HG02840 (cell line): ENCODE results near the gene ARAP1.

Experiments used
- ATAC-seq: cut with Tn5 transposase; IDR thresholded peaks from one replicate; pipeline ENCODE4 v1.9.1; 2021; ENCODE audit warnings: mild to moderate bottlenecking, moderate library complexity, moderate number of reproducible peaks; ENCODE audit not compliant: unreplicated experiment, low FRiP score

Gene ARAP1

DNA sequence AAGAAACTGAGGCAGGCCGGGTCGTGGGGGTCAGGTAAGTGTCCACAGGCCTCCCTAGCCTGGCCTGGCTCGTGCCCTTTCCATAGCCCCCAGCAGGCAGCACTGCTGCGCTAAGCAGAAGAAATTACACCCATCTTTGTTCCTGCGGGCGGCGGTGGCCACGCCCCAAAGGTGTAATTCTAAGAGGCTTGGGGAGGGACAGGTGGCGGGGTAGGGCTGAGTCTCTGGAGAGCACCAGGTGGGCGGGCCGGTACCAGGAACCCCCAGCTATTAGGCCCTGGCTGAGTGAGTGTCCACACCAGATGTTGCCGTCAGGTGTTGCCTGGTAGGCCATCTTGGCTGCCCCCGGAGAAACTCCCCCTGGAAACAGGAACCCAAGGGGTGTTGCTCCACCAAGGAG, 12.3 kb upstream of the ARAP1 start:
- no peak for ATAC-seq

DNA sequence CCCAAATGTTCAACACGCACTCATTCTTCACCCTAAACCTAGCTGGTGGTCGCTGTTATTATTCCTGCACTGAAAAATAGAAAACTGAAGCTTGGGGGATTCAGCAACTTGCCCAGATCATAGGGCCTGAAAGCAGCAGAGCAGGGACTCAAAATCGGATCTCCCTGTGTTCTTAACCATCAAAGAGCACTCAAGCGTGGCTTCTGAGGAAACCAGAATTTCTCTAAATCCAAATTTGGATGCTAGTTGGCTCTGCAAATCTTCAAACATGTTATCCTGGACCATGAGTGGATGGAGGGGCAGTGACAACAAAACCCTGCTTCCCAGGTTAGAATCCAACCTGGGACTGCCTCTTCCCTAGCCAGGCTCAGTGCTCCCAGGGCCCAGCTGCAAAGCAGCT, 11.6 kb upstream of the ARAP1 start:
- no peak for ATAC-seq

DNA sequence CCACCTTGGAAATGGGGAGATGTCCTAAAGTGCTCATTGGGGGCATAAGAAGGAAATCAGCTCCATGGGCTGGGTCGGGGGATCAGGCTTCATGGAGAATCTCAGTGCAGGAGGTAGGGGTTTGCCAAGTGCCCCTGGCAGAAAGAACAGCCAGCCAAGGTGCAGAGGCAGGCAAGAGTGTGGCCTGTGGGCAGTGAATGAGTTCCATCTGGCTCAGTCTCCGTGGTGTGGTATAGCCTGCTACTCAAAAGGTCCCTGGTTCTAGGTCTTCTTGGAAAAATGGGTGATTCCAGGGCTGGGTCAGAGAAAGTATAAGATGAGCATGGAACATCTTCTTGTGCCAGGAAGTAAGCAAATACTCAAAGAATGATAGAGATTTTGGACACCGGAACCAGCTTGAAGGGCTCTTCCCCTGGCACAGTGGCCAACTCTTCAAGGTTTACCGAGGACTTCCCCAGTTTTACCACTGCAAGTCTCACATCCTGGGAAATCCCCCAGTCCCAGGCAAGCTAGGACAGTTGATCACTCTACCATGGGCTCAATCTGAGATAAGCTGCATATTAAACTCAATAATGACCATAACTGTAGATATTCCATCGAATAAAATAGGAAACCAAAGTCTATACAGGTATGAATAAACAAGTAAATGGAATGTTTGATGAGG, 10.6 kb upstream of the ARAP1 start:
- ATAC-seq, result no peak

DNA sequence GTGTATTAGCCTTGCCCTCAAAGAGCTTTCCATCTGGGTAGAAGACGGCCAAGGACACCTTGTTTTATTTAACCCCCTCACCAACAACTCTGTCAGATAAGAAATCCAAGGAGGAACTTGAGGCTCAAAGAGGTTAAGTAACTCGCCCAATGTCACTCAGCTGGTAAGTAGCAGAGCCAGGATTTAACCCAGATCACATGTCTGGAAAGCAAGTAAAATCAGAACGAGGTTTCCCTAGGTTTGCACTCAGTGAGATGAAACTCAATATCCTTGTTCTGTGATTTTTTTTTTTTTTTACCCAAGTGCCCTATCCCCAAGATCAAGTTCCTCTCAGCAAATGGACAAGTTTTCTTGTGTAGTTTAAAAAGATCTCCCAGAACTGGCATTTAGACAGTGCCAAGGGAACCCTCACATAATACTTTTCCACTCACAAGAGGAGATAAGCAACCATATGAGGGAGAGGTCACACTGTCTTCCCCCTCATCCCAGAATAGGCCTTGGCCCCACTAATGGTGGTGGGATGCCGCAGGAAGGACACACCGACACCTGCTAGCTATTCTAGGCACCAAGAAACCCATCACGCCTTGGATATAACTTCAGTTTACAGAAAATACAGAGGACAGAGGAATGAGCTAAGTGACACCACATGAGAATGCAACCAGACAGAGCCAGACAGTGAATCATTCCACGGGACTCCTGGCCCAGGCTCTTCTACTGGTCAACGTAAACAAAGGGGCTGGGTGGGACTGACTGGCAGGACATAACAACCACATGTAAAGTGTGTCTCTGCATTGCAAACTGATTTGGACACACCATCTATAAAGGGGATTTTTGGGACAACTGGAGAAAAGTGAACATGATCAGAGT, 8.6 kb upstream of the ARAP1 start:
- no peak for ATAC-seq

DNA sequence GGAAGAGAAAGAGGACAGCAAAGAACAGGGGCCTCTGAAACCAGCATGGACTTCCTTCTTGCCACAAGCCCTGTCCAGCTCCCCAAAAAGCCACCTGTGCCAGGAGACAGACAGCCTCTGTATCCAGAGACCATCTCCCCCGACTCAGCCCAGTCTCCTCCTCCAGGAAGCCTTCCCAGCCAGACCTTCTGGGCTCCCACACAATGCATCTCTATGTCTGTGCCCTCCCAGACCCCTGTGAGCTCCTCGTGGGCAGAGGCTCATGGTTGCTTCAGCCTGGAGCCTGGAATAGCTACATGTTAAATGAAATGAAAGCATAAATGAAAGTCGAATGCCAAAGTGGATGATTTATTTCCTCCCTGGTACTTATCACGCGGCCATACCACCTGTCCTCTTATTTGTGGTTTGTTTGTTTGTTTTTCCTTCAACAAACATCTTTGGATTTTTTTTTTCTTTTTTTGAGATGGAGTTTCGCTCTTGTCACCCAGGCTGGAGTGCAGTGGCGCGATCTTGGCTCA, 7.3 kb upstream of the ARAP1 start:
- no peak for ATAC-seq

DNA sequence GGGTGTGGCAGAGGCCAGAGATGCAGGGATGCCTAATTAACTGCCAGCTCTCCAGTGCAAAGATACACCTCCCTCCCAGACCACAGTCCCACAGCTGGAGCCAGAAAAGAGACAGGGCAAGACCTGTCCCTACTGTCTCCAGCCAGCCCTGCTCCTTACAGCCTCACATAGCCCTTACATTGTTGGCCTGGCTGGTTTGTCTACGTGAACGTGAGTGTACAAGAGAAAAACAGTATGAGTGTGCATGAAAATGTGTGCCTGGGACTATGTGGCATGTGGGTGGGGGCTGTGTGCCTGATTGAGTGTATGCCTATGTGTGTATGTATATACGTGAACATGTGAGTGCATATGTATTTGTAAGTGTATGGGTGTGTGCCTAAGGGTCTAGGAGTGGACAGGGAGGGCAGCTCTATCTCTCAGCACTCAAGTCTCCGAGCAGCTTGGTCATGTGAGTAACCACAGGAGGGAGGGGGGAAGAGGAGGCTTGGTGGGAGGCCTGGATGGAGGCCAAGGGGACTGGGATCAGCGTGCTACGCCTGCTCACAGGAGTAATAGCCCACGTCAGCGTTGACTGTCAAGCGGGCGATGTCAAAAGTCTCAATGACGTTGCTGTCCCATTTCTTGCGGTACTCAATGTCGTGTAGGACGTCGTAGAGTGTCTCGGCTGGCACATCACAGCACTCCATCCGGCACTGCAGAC, 6.6 kb upstream of the ARAP1 start:
- ATAC-seq, result no peak

DNA sequence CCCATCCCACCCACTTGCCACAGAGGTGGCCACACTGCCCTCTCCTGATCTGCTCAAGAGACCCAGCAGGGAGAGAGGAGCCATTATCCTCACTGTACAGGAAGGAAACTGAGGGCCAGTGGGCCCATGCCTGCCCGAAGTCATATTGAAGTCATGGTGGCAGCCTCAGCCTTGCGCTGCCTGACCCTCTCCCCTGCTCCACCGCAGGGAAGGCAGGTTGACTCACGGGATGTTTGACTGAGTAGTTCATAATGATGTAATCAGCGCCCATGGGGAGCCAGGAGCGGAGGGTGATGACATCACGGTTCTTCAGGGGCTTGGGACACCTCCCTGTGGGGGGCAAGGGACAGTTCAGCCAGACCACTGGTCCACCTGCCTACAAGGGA, 6.1 kb upstream of the ARAP1 start:
- no peak for ATAC-seq

DNA sequence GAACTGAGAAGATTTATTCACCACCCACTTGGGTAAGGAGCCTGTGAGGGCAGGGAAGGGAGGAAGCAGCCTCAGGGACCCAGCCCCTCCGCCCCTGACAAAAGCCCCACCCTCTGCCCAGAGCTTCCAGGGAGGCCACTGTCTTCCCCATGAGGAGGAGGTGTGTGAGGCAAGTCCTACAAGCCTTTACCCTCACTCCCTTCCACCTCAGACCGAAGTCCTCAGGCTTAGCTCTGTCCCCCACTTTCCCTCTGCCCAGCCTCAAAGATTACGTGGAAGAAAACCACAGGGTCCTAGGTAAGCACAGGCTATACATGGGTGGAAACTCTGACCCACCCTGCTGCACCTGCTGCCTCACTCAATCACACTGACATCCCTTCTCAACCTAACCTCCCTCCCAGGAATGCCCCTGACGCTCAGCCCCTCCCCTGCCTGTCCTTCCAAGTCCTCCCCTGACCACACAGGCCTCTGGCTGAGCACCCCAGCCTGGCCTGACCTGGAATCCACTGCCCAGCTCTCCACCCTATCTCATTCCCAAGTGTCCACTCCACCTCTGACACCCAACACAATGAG, 3.6 kb upstream of the ARAP1 start:
- ATAC-seq, result no peak

DNA sequence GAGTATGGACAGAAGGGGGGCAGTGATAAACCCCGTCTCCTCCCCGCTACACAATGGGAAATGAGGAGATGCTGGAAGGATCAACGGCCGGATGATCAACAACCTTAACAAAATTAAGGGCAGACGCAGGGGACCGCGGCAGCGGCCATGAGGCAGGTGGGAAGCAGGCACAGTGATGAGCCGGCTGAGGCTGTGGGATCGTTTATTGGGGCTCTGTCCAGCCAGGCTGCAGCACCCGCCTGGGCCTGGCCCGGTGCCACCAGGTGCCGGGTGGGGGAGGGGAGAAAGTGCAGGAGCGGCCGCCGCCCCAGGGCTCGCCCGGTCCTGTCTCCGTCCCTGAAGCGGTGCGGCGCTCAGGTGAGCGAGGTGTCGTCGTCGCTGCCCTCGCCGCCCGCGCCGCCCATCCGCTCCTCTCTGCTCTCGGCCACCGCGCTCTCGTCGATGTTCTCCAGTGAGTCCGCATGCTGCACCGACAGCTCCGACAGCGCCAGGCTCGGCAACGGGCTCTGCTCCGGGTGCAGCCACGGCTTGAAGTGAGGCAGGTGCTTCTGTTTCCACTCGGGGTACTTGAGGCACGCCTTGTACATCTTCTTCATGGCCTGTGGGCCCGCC, 2.4 kb upstream of the ARAP1 start:
- ATAC-seq, result no peak

DNA sequence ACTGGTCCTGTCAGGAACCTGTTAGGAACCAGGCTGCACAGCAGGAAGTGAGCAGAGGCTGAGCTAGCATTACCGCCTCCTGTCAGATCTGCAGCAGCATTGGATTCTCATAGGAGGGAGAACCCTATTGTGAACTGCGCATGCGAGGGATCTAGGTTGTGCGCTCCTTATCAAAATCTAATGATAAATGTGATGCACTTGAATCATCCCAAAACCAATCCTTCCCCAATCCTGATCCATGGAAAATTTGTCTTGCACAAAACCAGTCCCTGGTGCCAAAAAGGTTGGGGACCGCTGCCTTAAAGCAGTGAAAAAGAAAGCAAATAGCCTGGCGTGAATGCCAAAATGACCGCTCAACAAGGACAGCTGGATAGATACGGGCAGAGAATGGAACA, 1.9 kb upstream of the ARAP1 start:
- ATAC-seq, result no peak

DNA sequence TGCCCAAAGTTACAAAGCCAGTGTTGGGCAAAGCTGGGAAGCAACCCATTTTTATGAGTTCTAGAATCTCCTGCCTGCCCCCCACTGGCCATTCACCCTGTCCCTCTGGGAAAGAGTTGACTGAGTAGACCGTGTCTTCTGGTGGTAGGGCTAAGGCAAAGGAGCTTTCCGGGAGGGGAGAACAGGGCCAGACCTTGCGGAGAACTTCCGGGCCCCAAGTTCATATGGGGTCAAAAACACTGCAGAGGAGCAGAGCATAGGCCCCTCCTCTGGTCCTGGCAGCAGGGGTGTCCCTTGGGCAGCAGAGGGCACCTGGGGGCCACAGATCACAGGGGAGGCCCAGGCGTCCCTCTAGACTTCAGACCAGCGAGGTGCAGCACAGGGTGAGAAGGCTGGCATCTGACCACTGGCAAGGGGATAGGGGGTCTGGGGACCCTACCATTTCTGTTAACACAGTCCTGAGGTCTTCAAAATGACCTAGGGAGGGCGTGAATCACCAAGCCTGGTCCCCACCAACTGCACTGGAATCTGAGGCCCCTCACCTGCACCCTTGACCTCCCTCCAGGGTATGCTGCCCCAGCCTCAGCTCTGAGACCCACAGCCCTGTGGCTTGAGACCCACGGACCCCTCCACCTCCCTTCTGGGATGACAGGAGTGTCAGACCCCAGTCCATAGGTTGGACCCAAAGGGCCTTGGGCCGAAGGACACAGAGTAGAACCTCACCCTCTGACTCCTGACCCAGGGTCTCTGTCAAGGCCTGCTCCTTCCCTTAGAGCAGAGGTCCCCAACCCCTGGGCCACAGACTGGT, 1.3 kb upstream of the ARAP1 start:
- ATAC-seq, result no peak

DNA sequence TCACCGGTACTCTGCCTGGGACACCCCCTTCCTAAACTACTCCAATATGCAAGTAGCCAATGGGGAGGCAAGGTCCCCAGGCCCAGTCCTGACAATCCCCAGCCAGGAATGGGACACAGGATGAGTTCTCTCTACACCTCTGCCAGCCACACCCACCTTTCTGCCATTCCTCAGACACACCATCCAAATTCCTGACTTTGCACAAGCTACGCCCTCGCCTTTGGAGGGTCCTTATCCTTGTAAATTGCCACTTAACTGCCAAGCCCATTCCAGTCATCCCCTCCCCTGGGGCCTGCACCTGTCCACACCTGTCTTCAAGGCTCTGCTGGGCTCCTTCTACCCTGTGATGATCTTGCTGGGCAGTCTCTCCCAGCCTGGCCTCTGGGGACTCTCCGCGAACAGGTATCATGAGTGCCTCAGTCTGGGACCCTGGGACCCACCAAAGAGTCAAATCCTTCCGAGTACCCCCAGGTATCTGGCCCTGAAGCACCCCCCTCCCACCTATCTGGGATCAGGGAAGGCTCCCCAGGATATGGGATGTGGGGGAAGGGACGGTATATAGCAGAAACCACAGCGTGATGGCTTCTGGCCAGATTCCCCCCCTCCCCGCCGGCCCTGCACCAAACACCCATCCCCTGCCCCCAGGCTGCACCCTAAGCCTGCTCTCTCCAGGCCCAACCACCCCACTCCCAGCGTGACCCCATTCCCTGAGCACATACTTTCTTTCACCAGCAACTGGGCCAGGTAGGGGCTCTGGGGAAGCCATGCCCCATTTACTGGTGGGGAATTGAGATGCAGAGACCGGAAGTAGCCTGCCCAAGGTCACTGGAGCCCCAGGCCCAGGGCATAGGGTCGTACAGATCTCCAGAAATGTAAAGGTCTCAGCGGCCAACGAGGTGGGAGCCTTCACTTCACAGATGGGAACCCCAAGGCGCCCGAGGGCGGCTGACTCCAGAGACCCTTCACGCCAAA, 806 bp downstream of the ARAP1 start:
- ATAC-seq, result no peak

DNA sequence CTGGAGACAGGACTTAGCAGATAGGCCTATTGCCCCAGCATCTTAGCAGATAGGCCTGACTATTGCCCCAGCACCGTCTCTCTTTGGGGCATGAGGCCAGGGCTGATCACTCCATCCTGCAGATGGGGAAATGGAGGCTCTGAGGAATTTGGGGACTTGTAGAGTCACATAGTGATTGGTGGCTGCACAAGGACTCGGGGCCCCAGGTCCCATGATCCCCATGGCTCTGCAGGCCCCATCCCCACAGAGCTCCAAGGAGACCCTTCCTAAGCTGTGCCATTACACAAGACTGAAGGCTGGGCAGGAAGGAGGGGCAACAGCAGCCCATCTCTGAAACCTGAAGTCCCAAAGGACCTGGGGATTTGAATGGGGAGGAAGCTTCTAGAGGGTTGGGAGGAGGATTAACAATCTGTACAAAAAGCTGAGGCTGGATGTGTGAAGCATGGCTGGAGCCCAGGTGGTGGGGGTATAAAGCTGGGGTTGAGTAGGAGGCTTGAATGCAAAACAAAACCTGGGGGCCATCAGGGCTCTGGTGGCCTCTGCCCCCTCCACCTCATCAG, 1.6 kb downstream of the ARAP1 start:
- ATAC-seq, result no peak

DNA sequence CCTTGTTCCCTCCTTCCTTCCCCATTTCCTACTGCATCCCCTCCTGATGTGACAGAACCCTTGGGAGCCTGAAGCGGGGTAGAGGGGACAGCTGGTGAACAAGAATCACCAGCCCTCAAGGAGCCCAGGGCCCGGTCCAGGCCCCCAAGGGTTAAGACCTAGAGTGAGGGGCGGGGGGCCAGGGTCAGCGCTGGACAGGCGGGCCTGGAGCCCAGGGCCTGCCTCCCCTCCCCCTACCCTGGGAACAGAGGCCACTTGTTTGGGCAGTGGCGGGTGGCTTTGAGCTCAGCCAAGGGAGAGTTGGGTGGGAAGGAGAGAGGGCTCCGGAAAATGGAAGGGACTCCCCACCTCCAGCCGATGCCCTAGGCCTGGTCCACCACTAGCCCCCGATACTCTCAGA, 2.1 kb downstream of the ARAP1 start:
- ATAC-seq, result no peak

DNA sequence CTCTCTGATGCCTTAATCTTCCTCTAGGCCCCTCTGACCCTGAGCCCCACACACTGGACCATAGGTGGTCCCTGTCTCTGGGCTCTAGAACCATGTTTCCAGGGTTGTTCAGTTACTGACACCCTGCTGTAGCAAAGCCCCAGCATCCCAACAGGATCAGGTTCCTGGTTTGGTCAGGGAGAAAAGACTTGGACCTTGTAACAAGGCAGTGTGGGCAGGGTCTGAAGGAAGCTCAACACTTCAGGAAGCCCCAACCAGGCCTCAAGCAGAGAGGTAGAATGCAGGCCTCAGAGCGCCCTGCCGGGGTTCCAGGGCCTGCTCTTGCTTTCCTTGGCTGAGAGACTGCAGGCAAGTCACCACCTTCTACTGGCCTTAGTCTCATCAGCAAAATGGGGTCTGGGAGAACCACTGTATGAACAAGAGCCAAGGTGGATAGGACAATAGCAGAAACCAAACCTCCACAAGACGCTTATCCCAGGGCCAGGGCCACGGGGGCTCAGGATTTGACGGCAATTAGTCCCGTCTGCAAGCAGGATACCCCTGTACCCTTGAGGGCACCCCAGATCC, 4.8 kb downstream of the ARAP1 start:
- ATAC-seq, result no peak

DNA sequence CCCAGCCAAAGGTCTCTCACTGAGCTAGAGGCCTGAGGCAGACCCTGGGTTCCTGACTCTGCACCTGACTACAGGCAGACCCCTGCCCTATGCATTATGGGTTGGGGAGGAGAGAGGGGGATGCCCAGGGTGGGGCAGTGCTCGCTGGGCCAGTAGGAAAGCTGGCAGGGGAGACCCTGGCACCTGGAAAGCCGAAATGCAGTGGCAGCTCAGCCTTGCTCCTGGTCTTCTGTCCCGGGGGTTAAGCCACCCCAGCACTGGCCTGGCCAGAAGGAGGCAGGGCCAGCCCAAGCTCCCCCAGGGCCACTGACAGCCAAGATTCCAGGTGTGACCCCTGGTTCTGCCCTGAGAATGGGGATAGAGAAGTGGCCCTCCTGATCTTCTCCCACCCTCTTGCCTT, 5.4 kb downstream of the ARAP1 start:
- no peak for ATAC-seq

DNA sequence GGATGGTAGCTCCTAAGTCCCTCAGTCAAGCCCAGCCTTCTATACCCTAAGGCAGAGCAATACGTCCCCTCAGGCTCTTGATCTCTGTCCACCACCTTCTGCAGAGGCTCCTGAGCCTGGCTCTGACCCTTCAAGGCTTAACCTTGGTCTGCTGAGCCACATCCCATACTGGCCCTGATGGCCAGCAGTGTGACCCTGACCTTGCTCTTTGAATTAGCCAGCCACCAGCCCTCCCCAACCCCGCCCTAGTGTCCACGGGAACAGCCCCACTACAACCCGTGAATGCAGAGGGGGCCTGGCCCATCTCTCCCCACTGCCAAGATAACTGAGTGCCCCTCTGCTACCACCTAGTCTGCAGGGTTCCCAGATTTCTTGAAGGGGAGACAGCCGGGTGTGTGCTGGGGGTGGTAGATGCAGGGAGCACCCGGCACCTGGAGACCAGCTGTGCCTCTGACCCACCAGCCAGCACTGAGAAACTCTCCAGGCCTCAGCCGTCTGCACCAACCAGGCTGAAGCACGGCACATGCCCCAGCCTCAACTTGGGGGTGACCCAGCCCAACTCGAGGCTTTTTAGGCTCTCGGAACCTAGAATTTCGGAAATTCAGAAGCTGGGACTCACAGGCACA, 6.2 kb downstream of the ARAP1 start:
- no peak for ATAC-seq

DNA sequence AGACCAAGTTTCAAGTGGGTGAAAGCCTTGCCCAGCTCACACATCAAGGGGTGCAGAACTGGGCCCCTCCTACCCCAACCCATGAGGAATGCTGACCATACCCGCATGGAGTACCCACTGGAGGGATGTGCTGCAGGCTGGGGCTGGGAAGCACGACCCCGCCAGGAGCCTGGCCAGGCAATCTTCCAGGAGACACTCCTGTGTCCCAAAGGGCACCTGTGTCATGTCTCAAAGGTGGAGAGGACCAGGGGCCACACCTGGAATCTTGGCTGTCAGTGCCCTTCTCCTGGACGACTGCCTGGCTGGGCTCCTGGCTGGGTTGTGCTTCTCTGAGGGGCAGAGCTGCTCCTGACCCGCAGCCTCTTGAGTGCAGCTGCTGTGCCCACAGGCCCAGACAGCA, 6.7 kb downstream of the ARAP1 start:
- no peak for ATAC-seq
